ENCODE measurements around the gene SLIT3. TPM values are rescaled to one million over a fixed set of nuclear protein-coding genes. Genes with fewer than 3 reads are reported as not detected.

Gene SLIT3
- total RNA-seq, 6 experiments from 2014 or later, result 0.31 to 1.2 (median 0.65) TPM

DNA sequence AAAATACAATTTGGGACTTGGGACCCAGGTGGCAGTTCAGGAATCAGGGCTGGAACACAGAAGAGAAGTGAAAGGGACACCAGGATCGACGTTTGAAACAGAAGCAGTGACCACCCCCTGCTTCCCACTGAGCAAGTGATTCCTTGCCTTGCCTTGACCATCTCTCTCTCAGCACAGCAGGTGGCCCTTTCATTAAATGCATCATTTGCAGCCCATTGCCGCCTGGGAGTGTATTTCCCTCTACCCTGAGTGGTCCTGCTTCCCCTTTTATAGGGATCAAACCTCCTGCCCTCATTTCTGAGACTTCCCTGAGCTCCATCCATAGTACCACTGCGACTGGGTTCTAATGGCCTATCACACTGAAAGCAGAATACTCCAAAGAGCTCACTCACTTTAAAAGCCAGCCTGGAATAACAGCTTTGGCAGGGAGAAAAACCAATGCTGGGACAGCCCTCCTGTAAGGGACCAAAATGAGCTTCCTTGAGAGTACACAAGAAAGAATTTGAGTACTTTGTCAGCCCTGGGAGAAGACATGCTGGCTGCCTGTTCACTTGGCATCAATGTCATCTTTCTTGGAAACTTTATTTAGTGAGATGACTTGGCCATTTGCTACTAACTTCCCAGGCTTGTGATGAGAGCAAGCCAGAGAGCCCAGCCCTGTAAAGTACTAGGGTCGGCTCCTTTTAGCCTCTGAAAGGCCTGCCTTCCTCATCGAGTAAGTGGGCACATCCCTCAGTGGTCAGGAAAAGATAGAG is 149.7 kb downstream of the SLIT3 start:
- ATAC-seq, result no peak
- intact Hi-C loops (cut with DNase I), result no loop called here
- WGBS (ENCODE audit: insufficient coverage, low coverage, low lambda C conversion rate, missing lambda C conversion rate), result 34% methylated on average over 6 of the region's 6 CpGs
- no peaks in the 10 kb centered on the region for H3K9me3 ChIP-seq
- H3K27me3 ChIP-seq, result no peaks in the 10 kb centered on the region
- no peaks in the 10 kb centered on the region for H3K36me3 ChIP-seq
- H3K4me3 ChIP-seq, result no peak overlapping the region
- no peaks in the 10 kb centered on the region for H3K4me1 ChIP-seq
- TF ChIP-seq, protein P1, sequence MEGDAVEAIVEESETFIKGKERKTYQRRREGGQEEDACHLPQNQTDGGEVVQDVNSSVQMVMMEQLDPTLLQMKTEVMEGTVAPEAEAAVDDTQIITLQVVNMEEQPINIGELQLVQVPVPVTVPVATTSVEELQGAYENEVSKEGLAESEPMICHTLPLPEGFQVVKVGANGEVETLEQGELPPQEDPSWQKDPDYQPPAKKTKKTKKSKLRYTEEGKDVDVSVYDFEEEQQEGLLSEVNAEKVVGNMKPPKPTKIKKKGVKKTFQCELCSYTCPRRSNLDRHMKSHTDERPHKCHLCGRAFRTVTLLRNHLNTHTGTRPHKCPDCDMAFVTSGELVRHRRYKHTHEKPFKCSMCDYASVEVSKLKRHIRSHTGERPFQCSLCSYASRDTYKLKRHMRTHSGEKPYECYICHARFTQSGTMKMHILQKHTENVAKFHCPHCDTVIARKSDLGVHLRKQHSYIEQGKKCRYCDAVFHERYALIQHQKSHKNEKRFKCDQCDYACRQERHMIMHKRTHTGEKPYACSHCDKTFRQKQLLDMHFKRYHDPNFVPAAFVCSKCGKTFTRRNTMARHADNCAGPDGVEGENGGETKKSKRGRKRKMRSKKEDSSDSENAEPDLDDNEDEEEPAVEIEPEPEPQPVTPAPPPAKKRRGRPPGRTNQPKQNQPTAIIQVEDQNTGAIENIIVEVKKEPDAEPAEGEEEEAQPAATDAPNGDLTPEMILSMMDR (IDR thresholded peaks at IDR 0.05), result no peak
- no peak for TF ChIP-seq POLR2A (IDR thresholded peaks at IDR 0.05)
- DNase-seq, result no peak
- no peak overlapping the region for H3K27ac ChIP-seq

DNA sequence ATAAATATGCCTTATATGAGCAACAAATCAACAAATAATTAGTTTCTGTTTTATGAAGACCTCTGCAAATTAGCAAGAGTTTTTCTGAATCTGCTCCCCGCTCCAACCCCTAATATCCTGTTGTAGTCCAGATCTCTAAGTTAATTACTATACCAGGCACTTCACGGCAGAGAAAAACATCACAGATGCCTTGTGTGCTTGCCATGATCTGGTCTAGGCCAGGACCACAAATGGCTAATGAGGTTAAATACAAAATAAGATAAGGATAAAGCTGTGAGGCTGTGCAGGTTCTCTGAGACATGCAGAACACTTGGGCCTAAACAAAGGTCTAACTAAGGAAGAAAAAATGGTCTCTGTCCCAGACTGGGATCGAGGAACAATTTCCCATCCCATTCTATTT is 150.8 kb downstream of the SLIT3 start:
- WGBS (ENCODE audit: insufficient coverage, low coverage, low lambda C conversion rate, missing lambda C conversion rate), result 79% methylated on average over 3 of the region's 3 CpGs
- Histone ChIP-seq H3K9me3 (no peaks in the 10 kb centered on the region), H3K4me3 (no peak overlapping the region), H3K4me1 (no peaks in the 10 kb centered on the region), H3K36me3 (no peaks in the 10 kb centered on the region), H3K27me3 (no peaks in the 10 kb centered on the region), H3K27ac (no peak overlapping the region)
- intact Hi-C loops (cut with DNase I), result no loop called here
- ATAC-seq (no peak), DNase-seq (no peak)
- TF ChIP-seq POLR2A (IDR thresholded peaks at IDR 0.05), result no peak
- TF ChIP-seq, protein P1 (IDR thresholded peaks at IDR 0.05), result no peak

DNA sequence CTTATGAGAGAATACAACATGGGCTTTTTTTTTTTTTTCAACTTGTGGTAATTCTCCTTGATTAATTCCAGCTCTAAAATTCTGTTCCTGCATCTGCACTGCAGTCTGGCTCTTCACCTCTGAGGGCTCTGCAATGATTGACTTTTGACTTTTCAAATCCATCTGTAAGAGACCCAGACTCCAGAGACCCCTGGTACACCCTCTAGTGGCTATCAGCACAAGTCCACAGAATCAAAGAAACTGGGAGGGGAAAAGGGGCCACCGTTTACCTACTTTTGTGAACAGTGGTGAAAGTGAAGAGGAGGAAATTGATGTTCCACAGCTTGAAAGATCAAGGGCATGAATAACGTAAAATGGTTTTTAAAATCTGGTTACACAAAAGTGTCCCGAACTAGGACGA is 151.6 kb downstream of the SLIT3 start:
- ATAC-seq (no peak), DNase-seq (no peak)
- Histone ChIP-seq H3K9me3 (no peaks in the 10 kb centered on the region), H3K27me3 (no peaks in the 10 kb centered on the region), H3K4me1 (no peaks in the 10 kb centered on the region), H3K27ac (no peak overlapping the region), H3K36me3 (no peaks in the 10 kb centered on the region), H3K4me3 (no peak overlapping the region)
- TF ChIP-seq, protein P1 (IDR thresholded peaks at IDR 0.05), result no peak
- intact Hi-C loops (cut with DNase I), result no loop called here
- WGBS (ENCODE audit: insufficient coverage, low coverage, low lambda C conversion rate, missing lambda C conversion rate), result 48% methylated on average over 4 of the region's 4 CpGs

DNA sequence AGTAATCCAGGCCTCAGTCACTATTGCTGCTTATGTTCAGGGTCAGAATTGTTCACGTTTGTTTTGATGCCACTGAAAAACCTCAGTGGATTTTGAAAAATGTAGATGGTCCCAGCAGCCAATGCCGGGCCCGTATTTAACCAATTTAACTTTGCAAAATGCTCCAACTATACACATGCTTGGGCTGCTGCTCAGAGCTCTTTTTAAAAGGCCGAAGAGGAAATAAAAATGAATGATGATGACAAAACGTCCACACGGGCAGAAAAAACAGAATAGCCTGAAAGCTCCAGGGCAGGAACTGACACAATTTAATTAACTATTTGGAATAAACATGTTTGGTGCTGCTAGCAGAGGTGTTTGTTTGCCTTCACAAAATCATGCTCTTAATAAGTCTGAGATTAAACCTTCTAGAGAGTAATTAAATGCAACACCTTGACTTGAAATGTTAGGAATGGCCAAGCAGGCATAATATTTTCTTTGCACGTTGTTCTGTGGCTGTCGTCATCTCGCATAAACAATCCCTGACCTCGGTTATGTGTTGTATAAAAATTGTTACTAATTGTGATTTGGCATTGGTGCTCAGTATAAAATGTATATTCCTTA is 152.7 kb downstream of the SLIT3 start:
- intact Hi-C loops (cut with DNase I), result no loop called here
- 53% methylated on average over 10 of the region's 10 CpGs for WGBS (ENCODE audit: insufficient coverage, low coverage, low lambda C conversion rate, missing lambda C conversion rate)
- no peaks in the 10 kb centered on the region for H3K27me3 ChIP-seq

More for the DNA sequence above, 152.7 kb downstream of the SLIT3 start:
- H3K27ac ChIP-seq, result no peak overlapping the region
- TF ChIP-seq POLR2A (IDR thresholded peaks at IDR 0.05), result no peak
- TF ChIP-seq, protein P1 (IDR thresholded peaks at IDR 0.05), result no peak
- no peaks in the 10 kb centered on the region for H3K4me1 ChIP-seq
- H3K9me3 ChIP-seq, result no peaks in the 10 kb centered on the region
- no peak for ATAC-seq
- no peak overlapping the region for H3K4me3 ChIP-seq
- H3K36me3 ChIP-seq, result no peaks in the 10 kb centered on the region
- no peak for DNase-seq

Data from right lobe of liver (tissue), 6 donors.